ENCODE measurements around the gene SAMD10. TPM values are rescaled to one million over a fixed set of nuclear protein-coding genes. Genes with fewer than 3 reads are reported as not detected.
"Not testable (repeated sequence)": the region's sequence is repeated elsewhere in the genome, so short reads cannot be mapped to it uniquely, and the experiment has no call there.

The SAMD10 gene
- polyA plus RNA-seq, 4 donors = 3.6 to 7.3 (median 5.2) TPM

- Histone ChIP-seq H3K36me3 (ENCODE audit: control insufficient read depth in 3 of 3, insufficient read depth in 2 of 3, low read depth in 1 of 3, low read length in 3 of 3) (peaks cover 0 to 72% (median 0%) of the 10 kb centered on the region in 3 donors), H3K4me3 (ENCODE audit: low read depth in 1 of 3, low read length in 3 of 3) (no peak overlapping the region), H3K27me3 (ENCODE audit: control insufficient read depth in 3 of 3, insufficient read depth in 3 of 3, low read length in 3 of 3) (no peaks in the 10 kb centered on the region), H3K27ac (ENCODE audit: low read depth in 1 of 3, low read length in 2 of 3) (no peak overlapping the region), H3K9me3 (ENCODE audit: control insufficient read depth in 2 of 2, insufficient read depth in 1 of 2, low read depth in 1 of 2, low read length in 1 of 2) (peaks cover 0 to 32% of the 10 kb centered on the region in 2 donors), H3K4me1 (ENCODE audit: control insufficient read depth in 3 of 3, insufficient read depth in 2 of 3, low read depth in 1 of 3, low read length in 2 of 3) (peaks cover 0 to 5% (median 0%) of the 10 kb centered on the region in 3 donors)
- DNase-seq (no peak), FAIRE-seq (no peak)
- 95 to 97% (median 96%) methylated on average over 51 to 61 of the region's 61 CpGs for WGBS, 3 donors
These were observed 16.8 kb downstream of the SAMD10 start for GRCh38 chr20:63962426-63963347.

DNA sequence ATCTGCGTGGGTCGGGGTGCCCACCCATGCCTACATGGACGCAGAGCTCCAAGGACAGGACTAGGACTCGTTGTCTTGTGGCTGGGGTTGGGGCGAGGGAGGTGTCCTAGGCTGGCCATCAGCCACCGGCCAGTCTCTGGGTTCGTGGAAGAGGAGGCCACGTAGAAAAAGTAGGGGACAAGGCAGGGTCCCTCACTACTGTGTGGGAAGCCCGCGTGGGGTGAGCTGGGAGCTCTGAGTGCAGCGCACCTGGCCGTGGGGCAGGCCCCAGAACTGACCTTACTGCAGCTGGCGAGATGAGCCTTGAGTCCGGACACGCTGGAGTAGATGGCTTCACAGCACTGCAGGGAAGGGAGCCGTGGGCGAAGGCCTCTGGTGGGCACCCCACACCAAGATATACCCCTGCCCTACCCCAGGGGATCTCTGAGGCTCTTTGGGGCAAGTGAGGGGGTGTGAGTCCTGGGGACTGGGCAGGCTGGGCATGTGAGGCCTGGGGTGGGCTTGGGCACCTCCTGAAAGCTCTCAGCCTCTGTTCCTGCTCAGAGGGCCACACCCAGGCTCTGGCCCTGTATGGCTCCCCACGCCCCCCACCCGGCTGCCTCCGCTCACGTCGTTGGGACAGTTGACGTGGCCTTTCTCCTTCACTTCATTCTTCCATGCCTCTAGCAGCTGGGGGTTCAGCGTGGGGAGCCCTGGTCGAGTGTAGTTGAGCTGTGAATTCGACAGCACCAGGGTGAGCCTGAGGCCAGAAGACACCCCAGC lies 17.6 kb downstream of the SAMD10 start:
- H3K27me3 ChIP-seq (ENCODE audit: control insufficient read depth in 3 of 3, insufficient read depth in 3 of 3, low read length in 3 of 3) = no peaks in the 10 kb centered on the region
- H3K4me3 ChIP-seq (ENCODE audit: low read depth in 1 of 3, low read length in 3 of 3) = no peak overlapping the region
- H3K9me3 ChIP-seq (ENCODE audit: control insufficient read depth in 2 of 2, insufficient read depth in 1 of 2, low read depth in 1 of 2, low read length in 1 of 2) = peaks cover 0 to 24% of the 10 kb centered on the region in 2 donors
- H3K27ac ChIP-seq (ENCODE audit: low read depth in 1 of 3, low read length in 2 of 3) = no peak overlapping the region
- no peak for DNase-seq
- no peak for FAIRE-seq
- H3K4me1 ChIP-seq (ENCODE audit: control insufficient read depth in 3 of 3, insufficient read depth in 2 of 3, low read depth in 1 of 3, low read length in 2 of 3) = peaks cover 0 to 11% (median 0%) of the 10 kb centered on the region in 3 donors
- 91 to 92% (median 91%) methylated on average over 25 to 26 of the region's 26 CpGs for WGBS, 3 donors
- H3K36me3 ChIP-seq (ENCODE audit: control insufficient read depth in 3 of 3, insufficient read depth in 2 of 3, low read depth in 1 of 3, low read length in 3 of 3) = peaks cover 0 to 63% (median 0%) of the 10 kb centered on the region in 3 donors

DNA sequence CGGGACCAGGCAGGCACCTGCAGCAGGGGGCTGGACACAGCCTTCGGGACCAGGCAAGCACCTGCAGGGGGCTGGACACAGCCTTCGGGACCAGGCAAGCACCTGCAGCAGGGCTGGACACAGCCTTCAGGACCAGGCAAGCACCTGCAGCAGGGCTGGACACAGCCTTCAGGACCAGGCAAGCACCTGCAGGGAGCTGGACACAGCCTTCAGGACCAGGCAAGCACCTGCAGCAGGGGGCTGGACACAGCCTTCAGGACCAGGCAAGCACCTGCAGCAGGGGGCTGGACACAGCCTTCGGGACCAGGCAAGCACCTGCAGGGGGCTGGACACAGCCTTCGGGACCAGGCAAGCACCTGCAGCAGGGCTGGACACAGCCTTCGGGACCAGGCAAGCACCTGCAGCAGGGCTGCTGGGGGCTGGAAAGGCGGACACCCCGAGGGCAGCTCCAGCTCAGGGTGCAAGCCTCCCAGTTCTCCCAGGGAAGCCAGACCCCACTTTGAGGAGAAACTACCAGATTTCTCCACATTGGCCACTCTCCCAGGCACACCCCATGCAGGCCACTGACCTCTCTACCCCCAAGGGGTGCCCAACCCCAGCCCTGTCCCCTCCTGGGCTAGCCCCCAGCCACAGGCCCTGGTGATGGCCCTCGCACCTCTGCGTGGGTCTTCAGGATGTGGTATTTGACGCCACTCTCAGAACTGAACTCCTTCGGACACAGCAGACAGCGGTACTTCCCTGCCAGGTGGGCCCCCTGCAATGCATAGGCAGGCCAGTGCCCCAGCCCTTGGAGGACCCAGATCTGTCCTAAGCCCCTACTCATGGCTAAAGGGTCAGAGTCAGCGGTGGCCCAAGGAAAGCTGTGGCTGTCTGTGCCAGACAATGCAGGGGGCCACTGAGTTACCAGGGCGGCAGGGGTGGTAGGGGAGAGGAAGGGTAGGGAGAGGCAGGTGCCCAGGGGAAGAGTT lies 18.5 kb downstream of the SAMD10 start:
- not testable (repeated sequence) for H3K27me3 ChIP-seq (ENCODE audit: control insufficient read depth in 3 of 3, insufficient read depth in 3 of 3, low read length in 3 of 3); DNase-seq; FAIRE-seq; H3K4me3 ChIP-seq (ENCODE audit: low read depth in 1 of 3, low read length in 3 of 3); H3K27ac ChIP-seq (ENCODE audit: low read depth in 1 of 3, low read length in 2 of 3)
- WGBS, 3 donors = 87 to 92% (median 89%) methylated on average over 8 to 15 of the region's 15 CpGs
- H3K9me3 ChIP-seq (ENCODE audit: control insufficient read depth in 2 of 2, insufficient read depth in 1 of 2, low read depth in 1 of 2, low read length in 1 of 2) = peaks cover 0 to 15% of the 10 kb centered on the region in 2 donors
- peaks cover 0 to 54% (median 0%) of the 10 kb centered on the region in 3 donors for H3K36me3 ChIP-seq (ENCODE audit: control insufficient read depth in 3 of 3, insufficient read depth in 2 of 3, low read depth in 1 of 3, low read length in 3 of 3)
- H3K4me1 ChIP-seq (ENCODE audit: control insufficient read depth in 3 of 3, insufficient read depth in 2 of 3, low read depth in 1 of 3, low read length in 2 of 3) = peaks cover 0 to 11% (median 0%) of the 10 kb centered on the region in 3 donors

GRCh38 chr20:63959699-63960075 lies 19.8 kb downstream of the SAMD10 start:
- no peak for DNase-seq

GRCh38 chr20:63958964-63959698 lies 20.3 kb downstream of the SAMD10 start:
- DNase-seq (no peak), FAIRE-seq (no peak)
- Histone ChIP-seq H3K4me1 (ENCODE audit: control insufficient read depth in 3 of 3, insufficient read depth in 2 of 3, low read depth in 1 of 3, low read length in 2 of 3) (peaks cover 0 to 24% (median 1%) of the 10 kb centered on the region in 3 donors), H3K9me3 (ENCODE audit: control insufficient read depth in 2 of 2, insufficient read depth in 1 of 2, low read depth in 1 of 2, low read length in 1 of 2) (peaks cover 0 to 8% of the 10 kb centered on the region in 2 donors), H3K27me3 (ENCODE audit: control insufficient read depth in 3 of 3, insufficient read depth in 3 of 3, low read length in 3 of 3) (no peaks in the 10 kb centered on the region), H3K4me3 (ENCODE audit: low read depth in 1 of 3, low read length in 3 of 3) (no peak overlapping the region), H3K27ac (ENCODE audit: low read depth in 1 of 3, low read length in 2 of 3) (no peak overlapping the region), H3K36me3 (ENCODE audit: control insufficient read depth in 3 of 3, insufficient read depth in 2 of 3, low read depth in 1 of 3, low read length in 3 of 3) (peaks cover 0 to 57% (median 0%) of the 10 kb centered on the region in 3 donors)
- 85 to 93% (median 88%) methylated on average over 10 of the region's 10 CpGs for WGBS, 3 donors

More at GRCh38 chr20:63959699-63960075, 19.8 kb downstream of the SAMD10 start:
- FAIRE-seq = no peak
- peaks cover 0 to 19% (median 0%) of the 10 kb centered on the region in 3 donors for H3K4me1 ChIP-seq (ENCODE audit: control insufficient read depth in 3 of 3, insufficient read depth in 2 of 3, low read depth in 1 of 3, low read length in 2 of 3)
- H3K4me3 ChIP-seq (ENCODE audit: low read depth in 1 of 3, low read length in 3 of 3) = no peak overlapping the region
- WGBS, 3 donors = 93 to 94% (median 94%) methylated on average over 14 to 17 of the region's 17 CpGs
- H3K36me3 ChIP-seq (ENCODE audit: control insufficient read depth in 3 of 3, insufficient read depth in 2 of 3, low read depth in 1 of 3, low read length in 3 of 3) = peaks cover 0 to 57% (median 0%) of the 10 kb centered on the region in 3 donors
- H3K27ac ChIP-seq (ENCODE audit: low read depth in 1 of 3, low read length in 2 of 3) = no peak overlapping the region
- no peaks in the 10 kb centered on the region for H3K27me3 ChIP-seq (ENCODE audit: control insufficient read depth in 3 of 3, insufficient read depth in 3 of 3, low read length in 3 of 3)
- H3K9me3 ChIP-seq (ENCODE audit: control insufficient read depth in 2 of 2, insufficient read depth in 1 of 2, low read depth in 1 of 2, low read length in 1 of 2) = peaks cover 0 to 14% of the 10 kb centered on the region in 2 donors

- Histone ChIP-seq H3K27ac (ENCODE audit: low read depth in 1 of 3, low read length in 2 of 3) (peak overlapping the region in 1 of 3 donors; percentile 75), H3K4me3 (ENCODE audit: low read depth in 1 of 3, low read length in 3 of 3) (no peak overlapping the region), H3K27me3 (ENCODE audit: control insufficient read depth in 3 of 3, insufficient read depth in 3 of 3, low read length in 3 of 3) (no peaks in the 10 kb centered on the region), H3K36me3 (ENCODE audit: control insufficient read depth in 3 of 3, insufficient read depth in 2 of 3, low read depth in 1 of 3, low read length in 3 of 3) (peaks cover 0 to 56% (median 0%) of the 10 kb centered on the region in 3 donors), H3K9me3 (ENCODE audit: control insufficient read depth in 2 of 2, insufficient read depth in 1 of 2, low read depth in 1 of 2, low read length in 1 of 2) (peaks cover 0 to 2% of the 10 kb centered on the region in 2 donors), H3K4me1 (ENCODE audit: control insufficient read depth in 3 of 3, insufficient read depth in 2 of 3, low read depth in 1 of 3, low read length in 2 of 3) (peaks cover 3 to 29% (median 5%) of the 10 kb centered on the region in 3 donors)
- DNase-seq = no peak
- no peak for FAIRE-seq
- WGBS, 3 donors = 65 to 72% (median 70%) methylated on average over 4 of the region's 4 CpGs
These were observed 21.0 kb downstream of the SAMD10 start for GRCh38 chr20:63958471-63958870.

GRCh38 chr20:63957690-63958441 lies 21.6 kb downstream of the SAMD10 start:
- Histone ChIP-seq H3K9me3 (ENCODE audit: control insufficient read depth in 2 of 2, insufficient read depth in 1 of 2, low read depth in 1 of 2, low read length in 1 of 2) (no peaks in the 10 kb centered on the region), H3K4me1 (ENCODE audit: control insufficient read depth in 3 of 3, insufficient read depth in 2 of 3, low read depth in 1 of 3, low read length in 2 of 3) (peaks cover 3 to 29% (median 5%) of the 10 kb centered on the region in 3 donors), H3K27me3 (ENCODE audit: control insufficient read depth in 3 of 3, insufficient read depth in 3 of 3, low read length in 3 of 3) (no peaks in the 10 kb centered on the region), H3K4me3 (ENCODE audit: low read depth in 1 of 3, low read length in 3 of 3) (peak overlapping the region in 2 of 3 donors; percentile 49 to 69), H3K27ac (ENCODE audit: low read depth in 1 of 3, low read length in 2 of 3) (peak overlapping the region; percentile 85 to 93 (median 93)), H3K36me3 (ENCODE audit: control insufficient read depth in 3 of 3, insufficient read depth in 2 of 3, low read depth in 1 of 3, low read length in 3 of 3) (peaks cover 0 to 50% (median 0%) of the 10 kb centered on the region in 3 donors)
- WGBS, 3 donors = 24 to 41% (median 35%) methylated on average over 13 of the region's 13 CpGs
- peak; percentile 87 to 92 for DNase-seq
- no peak for FAIRE-seq

Data from small intestine (tissue), 7 donors.